ENCODE results near the gene SLC9C2.
A peak's percentile ranks its signal among the peaks of the same experiment; 100 is the strongest.
"Not testable (repeated sequence)": the region's sequence is repeated elsewhere in the genome, so short reads cannot be mapped to it uniquely, and the experiment has no call there.

Gene SLC9C2

GRCh38 chr1:173581383-173582079 lies 21.3 kb downstream of the SLC9C2 start:
- DNase-seq, result no peak

GRCh38 chr1:173580658-173581057 lies 22.2 kb downstream of the SLC9C2 start:
- no peak for DNase-seq

GRCh38 chr1:173580071-173580470 lies 22.8 kb downstream of the SLC9C2 start:
- no peak for DNase-seq

- DNase-seq, result no peak
These were observed 29.3 kb downstream of the SLC9C2 start for GRCh38 chr1:173573596-173573995.

- DNase-seq, result no peak
These were observed 30.5 kb downstream of the SLC9C2 start for GRCh38 chr1:173572201-173572873.

GRCh38 chr1:173570370-173571007 lies 32.4 kb downstream of the SLC9C2 start:
- DNase-seq, result no peak

GRCh38 chr1:173568483-173568882 lies 34.4 kb downstream of the SLC9C2 start:
- DNase-seq, result no peak

GRCh38 chr1:173563846-173564245 lies 39.0 kb downstream of the SLC9C2 start:
- DNase-seq, result not testable (repeated sequence)

- DNase-seq, result no peak
These were observed 40.1 kb downstream of the SLC9C2 start for GRCh38 chr1:173562813-173563212.

- DNase-seq, result no peak
These were observed 41.6 kb downstream of the SLC9C2 start for GRCh38 chr1:173561263-173561662.

GRCh38 chr1:173560285-173560880 lies 42.5 kb downstream of the SLC9C2 start:
- no peak for DNase-seq

- DNase-seq, result no peak
These were observed 47.1 kb downstream of the SLC9C2 start for GRCh38 chr1:173555651-173556305.

- no peak for DNase-seq
These were observed 48.2 kb downstream of the SLC9C2 start for GRCh38 chr1:173554541-173555250.

GRCh38 chr1:173554089-173554488 lies 48.8 kb downstream of the SLC9C2 start:
- DNase-seq, result no peak

- DNase-seq, result no peak
These were observed 49.6 kb downstream of the SLC9C2 start for GRCh38 chr1:173553312-173553711.

GRCh38 chr1:173551699-173552098 lies 51.2 kb downstream of the SLC9C2 start:
- DNase-seq, result no peak

GRCh38 chr1:173549813-173550212 lies 53.1 kb downstream of the SLC9C2 start:
- DNase-seq, result no peak

GRCh38 chr1:173545688-173546087 lies 57.2 kb downstream of the SLC9C2 start:
- DNase-seq, result no peak

GRCh38 chr1:173536223-173536622 lies 66.6 kb downstream of the SLC9C2 start:
- no peak for DNase-seq

GRCh38 chr1:173532237-173532636 lies 70.6 kb downstream of the SLC9C2 start:
- peak in 2 of 6 experiments; percentile 4 to 12 for DNase-seq

GRCh38 chr1:173530795-173531693 lies 71.8 kb downstream of the SLC9C2 start:
- DNase-seq, result no peak
